ENCODE measurements around the gene UVRAG.
"Not testable (repeated sequence)": the region's sequence is repeated elsewhere in the genome, so short reads cannot be mapped to it uniquely, and the experiment has no call there.

Gene UVRAG

DNA sequence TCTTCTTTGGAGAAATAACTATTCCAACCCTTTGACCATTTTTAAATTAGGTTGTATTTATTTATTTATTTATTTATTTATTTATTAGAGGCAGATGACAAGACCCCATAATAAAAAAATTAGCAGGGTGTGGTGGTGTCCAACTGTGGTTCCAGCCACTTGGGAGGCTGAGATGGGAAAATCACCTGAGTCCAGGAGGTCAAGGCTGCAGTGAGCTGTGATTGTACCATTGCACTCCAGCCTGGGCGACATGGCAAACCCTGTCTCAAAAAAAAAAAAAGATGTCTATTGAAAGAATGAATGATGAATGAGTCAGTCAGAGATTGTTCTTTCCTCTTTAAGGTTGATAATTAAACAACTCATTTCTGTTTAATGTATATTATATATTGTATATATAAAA is 261.7 kb downstream of the UVRAG start:
- DNase-seq (ENCODE audit: extremely low read depth, insufficient read length): no peak
- TF ChIP-seq, protein P1, sequence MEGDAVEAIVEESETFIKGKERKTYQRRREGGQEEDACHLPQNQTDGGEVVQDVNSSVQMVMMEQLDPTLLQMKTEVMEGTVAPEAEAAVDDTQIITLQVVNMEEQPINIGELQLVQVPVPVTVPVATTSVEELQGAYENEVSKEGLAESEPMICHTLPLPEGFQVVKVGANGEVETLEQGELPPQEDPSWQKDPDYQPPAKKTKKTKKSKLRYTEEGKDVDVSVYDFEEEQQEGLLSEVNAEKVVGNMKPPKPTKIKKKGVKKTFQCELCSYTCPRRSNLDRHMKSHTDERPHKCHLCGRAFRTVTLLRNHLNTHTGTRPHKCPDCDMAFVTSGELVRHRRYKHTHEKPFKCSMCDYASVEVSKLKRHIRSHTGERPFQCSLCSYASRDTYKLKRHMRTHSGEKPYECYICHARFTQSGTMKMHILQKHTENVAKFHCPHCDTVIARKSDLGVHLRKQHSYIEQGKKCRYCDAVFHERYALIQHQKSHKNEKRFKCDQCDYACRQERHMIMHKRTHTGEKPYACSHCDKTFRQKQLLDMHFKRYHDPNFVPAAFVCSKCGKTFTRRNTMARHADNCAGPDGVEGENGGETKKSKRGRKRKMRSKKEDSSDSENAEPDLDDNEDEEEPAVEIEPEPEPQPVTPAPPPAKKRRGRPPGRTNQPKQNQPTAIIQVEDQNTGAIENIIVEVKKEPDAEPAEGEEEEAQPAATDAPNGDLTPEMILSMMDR (IDR thresholded peaks at IDR 0.05; ENCODE audit: insufficient read depth, low read length, poor library complexity, severe bottlenecking): no peak

DNA sequence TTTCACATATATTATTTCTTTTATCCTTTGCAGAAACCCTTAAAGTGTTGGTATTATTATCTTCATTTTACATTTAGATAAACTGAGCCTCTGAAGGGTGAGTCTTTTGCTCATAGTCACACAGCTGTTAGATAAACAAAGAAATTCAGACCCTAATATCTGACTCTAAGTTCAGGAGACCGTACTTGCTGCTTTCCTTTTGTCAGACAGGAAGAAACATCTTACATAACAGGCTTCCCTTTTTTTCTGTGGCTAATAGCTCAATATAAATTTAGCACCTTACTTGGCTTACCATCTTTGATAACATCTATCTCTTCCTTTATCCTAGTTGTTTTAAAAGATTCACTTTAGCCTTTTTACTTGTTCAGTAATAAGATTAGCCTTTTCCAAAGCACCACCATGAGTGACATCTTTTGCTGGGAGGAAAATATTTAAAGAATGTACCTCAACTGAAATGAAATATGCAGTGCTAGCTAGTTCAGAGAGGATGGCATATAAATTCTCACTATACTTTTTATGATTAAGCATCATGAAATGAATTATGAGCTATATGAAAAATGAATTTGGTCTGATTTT is 262.7 kb downstream of the UVRAG start:
- H3K36me3 ChIP-seq (ENCODE audit: control insufficient read depth, insufficient read depth, low read length): no peaks in the 10 kb centered on the region; the same call in none of the 2 replicates
- TF ChIP-seq, protein P1 (IDR thresholded peaks at IDR 0.05; ENCODE audit: insufficient read depth, low read length, poor library complexity, severe bottlenecking): no peak
- H3K4me3 ChIP-seq (replicated peaks; ENCODE audit: low read depth, low read length): no peak overlapping the region
- no peak for DNase-seq (ENCODE audit: extremely low read depth, insufficient read length)
- no peaks in the 10 kb centered on the region for H3K27me3 ChIP-seq (replicated peaks; ENCODE audit: control insufficient read depth, insufficient read depth, low read length)

More for the DNA sequence above, 261.7 kb downstream of the UVRAG start:
- Histone ChIP-seq H3K4me3 (replicated peaks; ENCODE audit: low read depth, low read length) (no peak overlapping the region), H3K36me3 (ENCODE audit: control insufficient read depth, insufficient read depth, low read length) (no peaks in the 10 kb centered on the region; the same call in none of the 2 replicates), H3K27me3 (replicated peaks; ENCODE audit: control insufficient read depth, insufficient read depth, low read length) (no peaks in the 10 kb centered on the region)

DNA sequence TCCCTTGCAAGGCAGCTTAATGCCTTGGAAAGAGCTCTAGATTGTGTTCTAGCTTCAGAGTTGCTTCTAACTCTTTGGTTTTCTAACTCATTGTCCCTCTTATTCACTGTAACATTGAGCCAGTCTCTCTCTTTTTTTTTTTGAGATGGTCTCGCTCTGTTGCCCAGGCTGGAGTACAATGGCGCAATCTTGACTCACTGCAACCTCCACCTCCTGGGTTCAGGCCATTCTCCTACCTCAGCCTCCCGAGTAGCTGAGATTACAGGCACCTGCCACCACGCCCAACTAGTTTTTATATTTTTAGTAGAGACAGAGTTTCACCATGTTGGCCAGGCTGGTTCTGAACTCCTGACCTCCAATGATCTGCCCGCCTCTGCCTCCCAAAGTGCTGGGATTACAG is 266.1 kb downstream of the UVRAG start:
- not testable (repeated sequence) for H3K27me3 ChIP-seq (replicated peaks; ENCODE audit: control insufficient read depth, insufficient read depth, low read length); DNase-seq (ENCODE audit: extremely low read depth, insufficient read length); H3K36me3 ChIP-seq (ENCODE audit: control insufficient read depth, insufficient read depth, low read length); H3K4me3 ChIP-seq (replicated peaks; ENCODE audit: low read depth, low read length)

DNA sequence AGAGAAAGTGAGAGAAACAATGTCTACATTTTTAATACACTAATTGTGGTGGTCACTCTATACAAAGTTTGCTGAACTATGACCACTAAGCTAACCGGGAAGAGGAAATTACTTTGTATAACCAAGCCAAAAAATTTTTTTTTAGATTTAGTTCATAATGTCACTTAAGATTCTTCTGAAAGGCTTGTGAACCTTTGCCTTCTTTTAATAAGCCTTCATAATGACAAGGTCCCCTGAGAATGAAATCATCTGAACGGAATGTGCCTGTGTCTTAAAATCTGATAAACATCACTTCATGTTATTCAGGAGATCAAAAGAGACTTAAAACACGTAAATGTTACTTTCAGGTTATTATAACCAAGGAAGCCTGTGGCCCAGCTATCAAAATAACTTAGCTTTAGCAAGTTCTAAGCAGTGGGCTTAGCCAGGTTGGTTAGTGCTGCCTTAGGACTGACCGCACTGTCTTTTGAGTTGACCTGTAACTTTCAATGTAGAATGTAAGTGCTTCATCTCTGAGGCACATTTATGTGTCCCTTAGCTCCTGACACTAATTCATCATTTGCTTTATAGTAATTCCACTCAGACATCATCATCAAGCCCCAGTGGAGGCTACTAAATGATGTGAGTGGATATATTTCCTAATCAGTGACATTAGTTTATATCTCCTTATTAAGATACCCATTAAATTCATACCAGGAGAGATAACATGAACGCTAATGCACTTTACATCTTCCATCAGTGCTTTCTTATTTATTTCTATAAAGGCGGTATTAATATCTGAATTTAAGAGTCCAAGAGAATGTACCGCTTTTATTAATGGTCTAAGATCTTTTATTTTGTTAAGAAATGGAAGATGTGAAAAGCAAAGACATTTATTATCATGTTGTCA is 268.8 kb downstream of the UVRAG start:
- Histone ChIP-seq H3K36me3 (ENCODE audit: control insufficient read depth, insufficient read depth, low read length) (no peaks in the 10 kb centered on the region; the same call in 1 of the 2 replicates), H3K4me3 (replicated peaks; ENCODE audit: low read depth, low read length) (no peak overlapping the region)
- no peak for DNase-seq (ENCODE audit: extremely low read depth, insufficient read length)

DNA sequence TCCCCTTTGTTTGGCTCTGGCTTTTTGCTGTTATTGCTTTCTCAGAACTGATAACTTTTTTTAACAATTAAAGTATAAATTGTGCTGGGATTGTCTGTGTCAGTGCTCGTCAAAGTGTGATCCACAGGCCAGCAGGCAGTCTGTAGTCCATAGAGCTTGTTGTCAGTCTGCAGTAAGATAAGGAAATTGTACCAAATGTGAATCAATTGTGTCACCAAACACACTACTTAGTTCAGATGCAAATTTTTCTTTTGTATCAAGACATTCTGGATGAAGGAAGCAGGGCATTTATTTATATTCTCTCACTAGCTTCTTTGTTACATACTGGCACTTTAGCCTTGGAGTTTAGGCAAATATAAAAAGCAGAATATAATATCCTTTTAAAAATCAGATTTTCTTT is 270.3 kb downstream of the UVRAG start:
- Histone ChIP-seq H3K4me3 (replicated peaks; ENCODE audit: low read depth, low read length) (no peak overlapping the region), H3K36me3 (ENCODE audit: control insufficient read depth, insufficient read depth, low read length) (peaks cover 1% of the 10 kb centered on the region), H3K27me3 (replicated peaks; ENCODE audit: control insufficient read depth, insufficient read depth, low read length) (no peaks in the 10 kb centered on the region)
- TF ChIP-seq, protein P1 (IDR thresholded peaks at IDR 0.05; ENCODE audit: insufficient read depth, low read length, poor library complexity, severe bottlenecking): no peak
- DNase-seq (ENCODE audit: extremely low read depth, insufficient read length): no peak

More for the DNA sequence above, 268.8 kb downstream of the UVRAG start:
- no peaks in the 10 kb centered on the region for H3K27me3 ChIP-seq (replicated peaks; ENCODE audit: control insufficient read depth, insufficient read depth, low read length)
- TF ChIP-seq, protein P1 (IDR thresholded peaks at IDR 0.05; ENCODE audit: insufficient read depth, low read length, poor library complexity, severe bottlenecking): no peak
